IPS-20b (cell line): Measurements from ENCODE around the gene PRPF40B.

Experiments used
- H3K27ac ChIP-seq: one replicate; pipeline ENCODE4 v1.5.1; 2013; ENCODE audit warnings: low read length
- H3K27me3 ChIP-seq: 2 replicates; pipeline ENCODE4 v1.6.1; 2013; ENCODE audit warnings: mild to moderate bottlenecking, low read length, inconsistent platforms; ENCODE audit not compliant: insufficient read depth
- H3K36me3 ChIP-seq: 2 replicates; pipeline ENCODE4 v1.6.1; 2013; ENCODE audit warnings: low read depth, mild to moderate bottlenecking, inconsistent platforms, low read length, moderate library complexity; ENCODE audit not compliant: insufficient read depth
- H3K4me1 ChIP-seq: 2 replicates; pipeline ENCODE4 v1.6.1; 2013; ENCODE audit warnings: mild to moderate bottlenecking, control low read depth, inconsistent platforms, low read length, moderate library complexity; ENCODE audit not compliant: insufficient read depth
- H3K4me3 ChIP-seq: 2 replicates; pipeline ENCODE4 v1.5.1; 2013; ENCODE audit warnings: mild to moderate bottlenecking, low read length, inconsistent platforms
- H3K9ac ChIP-seq: 2 replicates; pipeline ENCODE4 v1.6.1; 2013; ENCODE audit warnings: low read depth, mild to moderate bottlenecking, inconsistent platforms, low read length, moderate library complexity
- H3K9me3 ChIP-seq: 2 replicates; pipeline ENCODE4 v1.6.1; 2013; ENCODE audit warnings: mild to moderate bottlenecking, low read depth, low read length, inconsistent platforms; ENCODE audit not compliant: insufficient read depth

Gene PRPF40B

GRCh38 chr12:49683599-49684309, 60.4 kb downstream of the PRPF40B start:
- Histone ChIP-seq H3K9ac (no peak overlapping the region), H3K27me3 (no peaks in the 10 kb centered on the region), H3K4me3 (no peak overlapping the region), H3K9me3 (no peaks in the 10 kb centered on the region), H3K4me1 (peaks cover 4% of the 10 kb centered on the region), H3K36me3 (no peaks in the 10 kb centered on the region), H3K27ac (no peak overlapping the region)

- Histone ChIP-seq H3K9me3 (no peaks in the 10 kb centered on the region), H3K36me3 (no peaks in the 10 kb centered on the region), H3K27me3 (no peaks in the 10 kb centered on the region), H3K27ac (no peak overlapping the region), H3K9ac (no peak overlapping the region), H3K4me3 (no peak overlapping the region), H3K4me1 (peaks cover 4% of the 10 kb centered on the region)
These were observed 61.0 kb downstream of the PRPF40B start for GRCh38 chr12:49684310-49684854.

- Histone ChIP-seq H3K9me3 (no peaks in the 10 kb centered on the region), H3K27me3 (no peaks in the 10 kb centered on the region), H3K4me1 (peaks cover 9% of the 10 kb centered on the region)
These were observed 64.6 kb downstream of the PRPF40B start for GRCh38 chr12:49687941-49688340.

GRCh38 chr12:49689237-49689636, 65.9 kb downstream of the PRPF40B start:
- no peak overlapping the region for H3K27ac ChIP-seq
- no peaks in the 10 kb centered on the region for H3K36me3 ChIP-seq
- no peaks in the 10 kb centered on the region for H3K9me3 ChIP-seq
- no peak overlapping the region for H3K9ac ChIP-seq
- no peaks in the 10 kb centered on the region for H3K27me3 ChIP-seq
- peaks cover 13% of the 10 kb centered on the region for H3K4me1 ChIP-seq
- no peak overlapping the region for H3K4me3 ChIP-seq

More at GRCh38 chr12:49687941-49688340, 64.6 kb downstream of the PRPF40B start:
- no peak overlapping the region for H3K9ac ChIP-seq
- H3K27ac ChIP-seq, result no peak overlapping the region
- no peaks in the 10 kb centered on the region for H3K36me3 ChIP-seq
- H3K4me3 ChIP-seq, result no peak overlapping the region

GRCh38 chr12:49689785-49690184, 66.4 kb downstream of the PRPF40B start:
- H3K27ac ChIP-seq, result no peak overlapping the region
- H3K27me3 ChIP-seq, result no peaks in the 10 kb centered on the region
- H3K4me3 ChIP-seq, result no peak overlapping the region
- H3K4me1 ChIP-seq, result peaks cover 13% of the 10 kb centered on the region; the same call in 1 of the 2 replicates
- H3K9me3 ChIP-seq, result no peaks in the 10 kb centered on the region
- H3K9ac ChIP-seq, result no peak overlapping the region
- H3K36me3 ChIP-seq, result no peaks in the 10 kb centered on the region

GRCh38 chr12:49692851-49693250, 69.5 kb downstream of the PRPF40B start:
- Histone ChIP-seq H3K9me3 (no peaks in the 10 kb centered on the region), H3K27me3 (no peaks in the 10 kb centered on the region), H3K36me3 (no peaks in the 10 kb centered on the region), H3K9ac (peak overlapping the region; percentile 55; the same call in 1 of the 2 replicates), H3K4me3 (no peak overlapping the region), H3K4me1 (peaks cover 40% of the 10 kb centered on the region), H3K27ac (no peak overlapping the region)

- H3K9ac ChIP-seq, result no peak overlapping the region
- H3K27ac ChIP-seq, result no peak overlapping the region
- H3K27me3 ChIP-seq, result no peaks in the 10 kb centered on the region
- H3K36me3 ChIP-seq, result no peaks in the 10 kb centered on the region
- peaks cover 43% of the 10 kb centered on the region for H3K4me1 ChIP-seq
- no peak overlapping the region for H3K4me3 ChIP-seq
- H3K9me3 ChIP-seq, result no peaks in the 10 kb centered on the region
These were observed 70.6 kb downstream of the PRPF40B start for GRCh38 chr12:49693931-49694444.
